Glomerular visceral epithelial cell (primary cell): ENCODE results near the gene PLSCR4.
A peak's percentile ranks its signal among the peaks of the same experiment; 100 is the strongest.

ENCODE experiments used
- DNase-seq: peaks from one replicate; pipeline ENCODE4 v3.0.0-alpha.2; 2016; ENCODE audit errors: extremely low spot score

Gene PLSCR4

DNA sequence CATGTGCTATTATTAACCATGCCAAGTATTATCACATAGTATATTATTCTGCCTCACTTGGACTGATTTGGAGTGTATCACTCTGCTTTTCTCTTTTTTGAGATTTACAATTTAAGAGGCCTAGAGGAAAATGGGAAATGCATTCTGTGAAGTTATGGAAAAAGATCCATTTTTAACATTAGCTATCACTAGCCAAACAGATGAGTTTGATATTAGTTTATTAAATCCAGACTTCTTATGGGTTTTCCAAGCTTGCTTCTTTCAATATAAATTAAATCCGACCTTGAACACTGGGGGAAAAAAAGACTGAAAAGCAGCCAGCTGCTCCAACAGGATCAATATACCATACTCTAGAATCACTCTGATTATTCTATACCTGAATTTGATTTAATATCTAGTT lies 59.9 kb downstream of the PLSCR4 start:
- no peak for DNase-seq

DNA sequence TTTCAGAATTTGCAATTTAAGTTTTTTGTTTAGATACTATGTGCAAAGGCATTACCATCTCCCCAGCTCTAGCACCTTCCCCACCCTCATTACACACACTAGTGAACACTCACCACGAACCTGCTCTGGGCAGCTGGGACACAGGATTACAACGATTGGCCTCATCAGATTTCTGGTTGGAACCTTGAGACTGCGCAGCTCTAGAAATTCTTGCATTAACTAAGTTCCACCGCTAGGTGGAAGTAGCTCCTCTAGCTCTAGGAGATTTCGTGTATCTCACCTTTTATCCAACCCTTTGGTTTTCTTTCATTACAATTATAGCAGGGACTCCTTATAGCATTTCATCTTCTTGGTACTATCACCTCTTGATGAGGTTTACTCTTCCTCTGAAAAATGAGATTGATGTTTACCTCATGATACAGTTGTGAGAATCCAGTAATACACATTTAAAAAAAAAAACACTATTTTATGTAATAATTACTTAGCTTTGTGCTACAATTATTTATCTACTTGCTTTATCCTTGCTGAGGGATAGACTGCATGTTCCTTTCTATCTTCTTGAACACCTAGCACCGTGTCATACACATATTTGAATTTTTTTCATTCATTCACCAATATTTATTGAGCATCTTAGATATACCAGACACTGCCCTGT lies 61.3 kb downstream of the PLSCR4 start:
- peak; percentile 57 for DNase-seq

DNA sequence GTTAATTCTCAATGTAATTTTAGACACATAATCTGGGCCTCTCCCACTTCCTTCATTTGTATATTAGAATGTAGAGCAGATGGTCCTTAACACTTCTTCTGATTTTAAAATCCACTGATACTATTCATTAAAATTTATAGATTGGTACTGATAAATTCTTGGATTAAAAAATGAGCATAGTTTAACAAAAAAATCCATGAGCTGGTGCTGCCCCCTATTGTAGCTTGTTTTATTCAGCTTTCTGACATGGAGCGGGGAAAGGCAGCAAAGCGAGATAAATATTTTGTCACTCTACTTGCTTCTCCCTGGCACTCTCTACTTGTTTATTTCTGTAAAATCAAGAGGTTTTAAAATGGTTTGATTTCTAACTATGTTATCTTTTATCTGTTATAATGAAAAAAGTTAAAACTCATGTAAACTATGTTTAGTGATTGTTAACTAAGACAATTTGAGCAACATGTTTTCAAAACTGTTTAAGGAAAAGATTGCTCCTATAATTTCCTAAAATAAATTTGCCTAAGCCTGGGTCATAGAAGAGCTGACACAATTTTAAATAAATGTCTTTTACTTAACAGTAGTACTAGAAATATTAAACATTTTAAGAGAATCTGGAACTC lies 63.5 kb downstream of the PLSCR4 start:
- peak; percentile 41 for DNase-seq

DNA sequence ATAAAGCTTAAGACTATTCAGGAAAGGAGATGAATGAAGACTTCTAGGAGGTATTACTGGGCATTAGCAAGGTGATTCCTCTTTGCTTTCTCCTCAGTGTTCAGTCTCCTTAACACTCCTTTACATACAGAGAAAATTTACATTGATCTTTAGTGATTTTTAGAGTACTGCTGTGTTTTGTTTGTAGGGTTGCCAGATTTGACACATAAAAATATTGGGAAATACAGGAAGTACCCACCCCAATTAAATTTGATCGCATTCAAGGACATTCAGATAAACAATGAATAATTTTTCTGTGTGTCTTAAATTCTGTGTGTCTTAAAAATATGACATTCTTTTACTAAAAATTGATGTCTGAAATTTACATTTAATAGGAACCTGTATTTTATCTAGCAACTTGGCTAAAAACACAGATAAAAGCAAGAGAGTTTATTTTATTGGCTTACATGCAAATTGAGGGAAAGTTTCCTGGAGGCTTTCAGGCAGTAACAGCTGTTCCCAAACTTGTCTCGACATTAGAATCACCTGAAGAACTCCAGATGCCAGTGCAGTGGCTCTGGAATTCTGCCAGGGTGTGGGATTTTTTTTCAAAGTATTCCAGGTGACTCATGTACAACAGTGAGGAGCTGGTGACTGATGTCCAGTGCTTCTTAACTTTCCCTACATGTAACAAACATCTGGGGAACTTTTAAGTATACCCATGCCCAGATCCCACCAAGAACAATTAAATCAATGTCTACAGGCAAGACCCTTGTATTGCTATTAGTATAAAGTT lies 66.5 kb downstream of the PLSCR4 start:
- DNase-seq = peak; percentile 66

DNA sequence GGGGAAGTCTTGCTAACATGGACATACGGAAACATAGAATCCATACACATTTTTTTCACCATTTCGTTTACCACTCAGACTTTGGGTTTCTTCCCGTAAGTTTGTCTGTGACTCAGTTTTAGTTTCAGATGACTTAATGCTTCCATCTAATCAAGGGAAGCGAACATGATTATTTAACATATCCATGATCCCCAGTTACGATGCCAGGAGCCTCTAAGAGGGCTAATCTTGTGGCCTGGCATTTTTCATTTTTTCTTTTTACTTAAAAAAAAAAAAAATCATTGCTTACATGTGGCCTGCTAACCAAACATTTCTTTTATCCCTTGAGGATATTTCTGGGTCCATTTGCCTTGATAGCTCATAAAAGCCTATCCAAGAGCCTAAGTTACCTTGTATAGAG lies 69.7 kb downstream of the PLSCR4 start:
- DNase-seq = no peak

DNA sequence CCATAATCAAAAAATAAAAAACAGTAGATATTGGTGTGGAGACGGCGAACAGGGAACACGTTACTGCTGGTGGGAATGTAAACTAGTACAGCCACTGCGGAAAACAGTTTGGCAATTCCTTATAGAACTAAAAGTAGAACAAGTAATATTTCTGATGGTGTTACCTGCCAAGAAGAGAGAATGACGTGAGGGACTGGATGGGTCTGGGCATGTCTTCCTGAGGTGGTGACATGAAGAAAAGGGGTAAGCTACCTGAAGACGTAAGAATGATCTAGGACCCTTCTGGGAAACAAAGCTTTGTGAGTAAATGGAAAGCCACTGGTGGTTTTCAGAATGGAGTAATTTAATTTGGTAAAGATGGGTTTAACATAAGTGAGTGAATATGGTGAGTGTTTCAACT lies 70.5 kb downstream of the PLSCR4 start:
- no peak for DNase-seq

DNA sequence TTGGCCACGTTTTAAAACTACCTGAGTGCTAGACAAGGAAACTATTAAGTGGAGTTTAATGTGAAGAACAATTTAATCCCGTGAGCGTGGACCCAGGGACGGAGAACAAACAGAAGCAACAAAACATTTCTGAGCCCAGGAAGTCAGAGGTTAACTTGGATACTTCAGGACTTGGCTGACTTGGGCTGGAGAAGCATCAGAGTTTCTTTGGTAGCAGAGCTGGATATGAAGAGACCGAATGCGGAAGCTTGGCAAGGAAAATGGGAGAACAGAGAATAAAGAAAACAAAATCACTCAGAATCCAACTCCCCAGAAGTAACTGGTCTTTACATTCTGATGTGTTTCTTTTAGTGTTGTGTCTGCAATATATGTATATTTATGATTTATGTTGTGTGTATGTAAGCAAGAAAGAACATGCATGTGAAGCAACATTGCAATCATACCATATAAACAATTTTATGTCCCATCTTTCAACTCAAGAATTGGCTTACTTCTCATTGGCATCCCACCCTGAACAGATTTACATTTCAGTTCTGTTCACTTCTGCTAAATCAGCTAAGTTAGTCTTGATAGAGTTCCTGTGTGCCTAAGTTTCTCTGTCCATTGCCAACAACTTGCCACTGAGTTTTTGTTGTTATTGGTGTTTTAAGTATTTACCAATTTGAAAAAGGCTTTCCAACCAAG lies 72.8 kb downstream of the PLSCR4 start:
- DNase-seq = no peak

DNA sequence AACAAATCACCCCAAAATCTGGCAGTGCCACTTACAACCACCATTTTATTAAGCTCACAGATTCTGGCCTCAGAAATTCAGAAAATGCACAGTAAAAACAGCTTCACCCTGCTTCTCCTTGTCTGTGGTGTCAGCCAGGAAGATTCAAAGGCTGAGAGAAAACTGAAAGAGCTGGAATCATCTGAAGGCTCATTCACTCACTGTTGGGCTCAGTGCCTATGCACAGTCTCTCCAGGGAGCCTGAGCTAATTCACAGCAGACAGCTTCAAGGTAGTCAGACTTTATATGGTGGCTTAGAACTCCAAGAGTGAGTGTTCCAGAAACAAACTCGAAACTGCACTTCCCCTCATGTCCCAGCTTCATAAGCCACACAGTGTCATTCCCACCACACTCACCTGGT lies 73.4 kb downstream of the PLSCR4 start:
- no peak for DNase-seq

DNA sequence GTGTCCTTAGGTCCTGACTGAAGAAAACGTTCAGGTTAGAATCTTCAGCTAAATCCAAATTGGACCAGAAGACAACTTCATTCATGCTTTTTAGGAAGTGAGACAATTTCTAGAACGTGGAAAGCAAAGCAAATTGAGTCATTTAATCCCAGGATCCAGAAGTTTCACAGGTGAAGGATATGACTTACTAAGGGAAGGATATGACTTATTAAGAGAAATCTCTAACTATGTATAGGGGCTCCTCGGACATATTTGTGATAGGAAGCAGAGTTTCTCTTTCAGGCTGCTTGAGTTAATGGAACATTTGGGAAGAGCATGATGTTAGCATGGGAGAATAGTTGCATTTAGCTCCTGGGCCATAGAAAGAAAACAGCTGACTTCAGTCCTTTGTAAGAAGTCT lies 73.8 kb downstream of the PLSCR4 start:
- no peak for DNase-seq

DNA sequence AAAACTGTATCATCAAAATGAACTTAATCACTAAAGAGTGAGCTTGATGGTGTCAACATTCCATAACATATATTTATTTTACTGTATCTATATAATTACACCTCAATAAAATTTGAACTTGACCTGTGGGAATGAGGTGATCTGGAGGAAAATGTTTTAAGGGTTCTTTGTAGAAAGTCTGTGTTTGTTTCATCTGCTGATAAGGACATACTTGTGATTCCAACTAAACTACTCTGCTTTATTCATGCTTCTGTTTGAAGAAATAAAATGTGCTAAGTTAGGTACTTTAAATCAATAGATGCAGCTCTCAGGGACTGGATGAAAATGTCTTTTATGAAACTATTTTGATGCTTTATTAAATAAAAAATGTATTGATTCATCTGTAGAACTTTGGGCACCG lies 78.3 kb downstream of the PLSCR4 start:
- no peak for DNase-seq

DNA sequence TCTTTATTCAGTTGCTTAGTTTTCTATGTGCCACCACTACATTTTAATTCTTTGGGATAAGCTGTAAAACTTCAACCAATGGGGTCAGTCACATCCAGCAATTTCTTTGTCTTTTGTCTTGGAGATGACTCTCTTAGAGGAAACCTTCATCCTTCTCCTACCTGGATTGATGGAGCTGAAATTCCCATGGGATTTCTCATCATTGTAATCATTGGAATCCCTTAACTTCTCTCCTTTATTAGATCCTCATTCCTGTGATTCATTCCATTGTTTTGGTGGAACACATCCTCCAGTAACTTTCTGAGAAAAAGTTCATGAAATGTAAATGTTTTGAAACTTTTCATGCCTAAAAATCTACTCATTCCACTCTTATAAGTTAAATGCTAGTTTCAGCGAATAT lies 80.3 kb downstream of the PLSCR4 start:
- no peak for DNase-seq

DNA sequence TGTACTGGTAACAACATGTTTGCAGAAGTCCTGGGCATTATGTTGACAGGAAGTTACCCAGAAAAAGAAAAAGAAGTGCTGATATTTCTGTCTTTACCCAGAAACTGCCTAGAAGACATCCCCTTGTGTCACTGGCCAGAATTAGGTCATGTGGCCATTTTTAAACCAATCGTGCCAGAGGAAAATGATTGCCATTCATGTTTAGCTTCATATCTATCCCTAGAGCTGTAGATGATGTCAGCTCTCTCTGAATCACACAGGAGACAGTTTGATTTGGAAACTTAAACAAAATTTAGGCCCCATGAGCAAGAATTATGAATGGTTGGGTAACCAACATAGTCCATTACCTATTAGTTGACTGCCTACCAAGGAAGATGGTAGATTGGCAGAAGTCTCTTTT lies 81.0 kb downstream of the PLSCR4 start:
- DNase-seq = no peak

DNA sequence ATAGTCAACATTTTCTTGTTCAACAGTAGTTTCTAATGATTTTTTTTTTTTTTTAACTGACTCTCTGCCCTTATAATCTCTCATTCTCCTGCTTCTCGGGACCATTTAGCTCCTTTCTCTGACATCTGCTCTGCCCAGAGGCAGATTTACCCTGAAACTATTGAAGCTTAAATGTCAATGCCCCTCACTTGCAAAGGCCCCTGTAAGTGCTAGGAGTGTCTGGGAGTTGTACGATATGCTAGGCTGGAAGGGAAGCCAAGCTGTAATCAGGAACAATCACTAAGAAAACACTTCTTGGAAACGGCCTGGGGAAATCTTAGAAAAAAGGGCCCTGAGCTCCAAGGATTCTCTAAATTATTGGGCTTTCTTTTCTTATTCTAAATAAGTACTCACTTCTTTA lies 84.1 kb downstream of the PLSCR4 start:
- no peak for DNase-seq

DNA sequence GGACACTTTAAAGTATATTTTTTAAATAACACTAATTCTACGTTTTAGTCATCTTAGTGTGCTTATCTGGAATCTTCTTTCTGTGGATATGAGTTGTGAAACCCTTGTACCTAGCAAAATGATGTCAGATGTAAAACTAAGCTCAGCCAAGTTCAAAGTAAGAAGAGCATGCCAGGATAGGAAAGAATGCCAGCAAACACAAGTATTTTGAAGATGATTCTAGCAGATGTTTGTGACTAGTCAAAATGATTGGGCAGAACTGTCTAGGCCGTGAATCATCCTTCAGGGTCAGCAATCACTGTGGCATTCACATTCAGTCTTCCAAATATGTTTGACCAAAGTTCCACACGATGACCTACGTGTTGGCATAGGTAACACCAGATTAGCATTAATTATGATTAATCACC lies 84.5 kb downstream of the PLSCR4 start:
- DNase-seq = peak; percentile 79

DNA sequence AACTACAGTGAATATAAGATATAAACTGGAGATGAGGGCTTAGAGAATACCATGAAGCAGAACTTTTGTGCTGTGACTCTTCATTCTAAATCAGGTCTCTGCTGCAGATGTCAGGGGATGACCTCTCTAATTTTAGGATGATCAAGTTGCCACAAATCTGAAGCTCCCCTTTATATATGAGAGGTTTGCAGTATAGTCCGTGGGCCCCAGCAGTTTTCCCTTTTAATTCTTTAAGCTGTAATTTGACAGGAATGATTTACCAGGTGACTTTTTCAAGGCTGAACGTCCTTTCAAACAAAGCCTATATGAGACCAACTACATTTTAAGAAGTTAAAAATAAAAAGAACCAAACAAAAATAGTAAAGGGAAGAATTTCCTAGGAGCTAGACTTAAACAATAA lies 85.0 kb downstream of the PLSCR4 start:
- DNase-seq = no peak

DNA sequence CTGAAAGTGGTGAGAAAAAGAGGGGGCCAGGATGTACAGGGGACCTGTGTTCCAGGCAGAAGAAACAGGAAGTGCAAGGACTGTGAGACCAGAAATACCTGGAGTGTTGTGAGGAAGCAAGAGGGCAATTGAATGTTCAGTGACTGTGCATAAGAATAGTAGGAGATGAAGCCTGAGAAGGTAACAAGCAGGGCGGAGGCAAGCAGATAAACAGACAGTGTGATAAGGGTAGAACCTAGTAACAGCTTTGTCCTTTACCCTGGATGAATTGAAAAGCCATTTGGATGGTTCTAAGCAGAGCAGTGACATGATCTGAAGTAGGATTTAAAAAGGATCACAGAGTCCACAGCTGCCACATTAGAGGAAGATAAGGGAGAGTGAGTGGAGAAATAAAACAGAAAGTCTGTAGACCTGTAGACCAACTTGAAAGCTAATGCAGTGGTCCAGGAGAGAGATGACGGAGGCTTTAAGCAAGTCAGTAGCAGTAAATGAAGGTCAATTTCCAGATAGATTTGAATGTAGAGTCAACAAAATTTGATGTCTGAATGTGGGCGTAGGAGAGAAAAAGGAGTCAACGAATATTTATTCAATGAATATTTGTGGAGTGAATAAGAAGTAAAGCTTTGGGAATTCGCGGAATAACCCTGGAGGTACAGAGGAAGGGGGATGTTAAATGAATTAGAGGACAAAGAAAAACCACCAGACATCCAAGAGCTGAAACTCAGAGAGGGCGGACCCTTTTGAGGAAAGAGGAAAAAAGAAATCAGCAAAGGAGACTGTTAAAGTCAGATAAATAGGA lies 85.7 kb downstream of the PLSCR4 start:
- no peak for DNase-seq

DNA sequence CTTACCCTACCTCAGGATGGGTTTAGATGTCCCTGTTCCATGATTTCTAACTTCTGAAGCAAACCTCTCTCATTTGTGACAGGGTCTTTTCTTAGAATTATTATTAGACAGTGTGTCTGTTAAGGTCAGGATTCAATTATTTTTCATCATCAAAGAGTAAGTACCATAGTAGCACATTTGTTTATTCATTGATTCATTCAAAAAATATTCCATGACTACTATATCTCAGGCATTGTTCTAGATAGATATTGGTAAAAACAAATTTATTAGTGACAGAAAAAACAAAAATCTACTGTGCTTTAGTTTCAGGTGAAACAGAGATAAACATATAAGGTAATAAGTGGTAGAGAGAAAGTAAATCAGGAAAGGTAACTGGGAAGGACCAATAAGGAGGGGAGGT lies 86.4 kb downstream of the PLSCR4 start:
- DNase-seq = no peak

DNA sequence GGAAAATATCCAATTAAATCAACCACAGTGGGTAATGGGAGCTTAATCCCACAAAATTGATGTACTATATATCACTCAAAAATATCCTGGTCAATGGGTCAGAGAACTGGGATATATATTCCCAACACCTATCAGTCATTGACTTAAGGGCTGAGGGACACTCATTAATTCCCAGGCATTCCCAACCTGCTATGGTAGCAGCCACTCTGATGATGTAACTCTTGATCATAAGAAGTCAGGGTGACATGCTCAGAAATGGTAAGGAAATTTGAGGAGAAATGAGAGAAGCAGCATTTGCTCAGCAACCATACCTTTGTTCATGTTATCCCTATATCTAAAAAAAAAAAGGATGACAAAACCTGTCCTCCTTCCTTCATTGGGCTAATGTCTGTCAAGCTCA lies 86.8 kb downstream of the PLSCR4 start:
- DNase-seq = no peak

DNA sequence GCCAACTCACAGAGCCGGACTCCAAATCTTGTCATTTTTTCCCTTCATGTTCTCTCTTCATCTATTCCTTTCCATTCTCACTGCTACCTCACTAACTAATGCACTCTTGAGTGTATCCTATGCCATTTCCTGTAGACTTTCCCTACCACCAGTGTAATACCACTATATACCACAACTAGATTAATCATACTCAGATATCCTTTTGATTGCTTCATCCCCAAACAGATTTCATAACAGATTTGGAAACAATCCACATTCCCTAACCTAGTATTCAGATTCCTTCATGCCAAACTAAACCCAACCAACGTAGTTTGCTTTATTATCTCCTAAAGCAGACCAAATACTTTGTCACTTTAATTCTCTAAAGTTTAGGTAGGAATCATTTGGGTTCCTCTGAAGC lies 87.3 kb downstream of the PLSCR4 start:
- DNase-seq = peak; percentile 74

DNA sequence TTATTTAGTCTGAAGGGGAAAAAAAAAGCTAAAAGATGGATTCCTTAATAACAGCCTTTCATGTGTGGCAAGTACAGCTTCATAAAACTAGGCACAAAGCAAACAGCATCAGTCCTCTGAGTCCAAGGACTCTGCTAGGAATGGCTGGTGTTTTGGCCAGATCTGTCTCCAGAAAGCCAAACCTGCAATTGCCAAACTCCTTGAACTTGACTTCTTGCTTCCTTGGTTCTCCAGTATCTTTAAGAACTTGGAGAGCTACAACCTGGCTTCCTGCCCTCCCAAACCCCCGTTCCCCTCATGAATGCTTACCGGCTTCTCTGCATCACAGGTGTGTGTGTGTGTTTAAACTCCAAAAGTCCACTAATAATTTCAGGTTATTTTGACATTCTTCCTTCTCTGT lies 88.3 kb downstream of the PLSCR4 start:
- no peak for DNase-seq

DNA sequence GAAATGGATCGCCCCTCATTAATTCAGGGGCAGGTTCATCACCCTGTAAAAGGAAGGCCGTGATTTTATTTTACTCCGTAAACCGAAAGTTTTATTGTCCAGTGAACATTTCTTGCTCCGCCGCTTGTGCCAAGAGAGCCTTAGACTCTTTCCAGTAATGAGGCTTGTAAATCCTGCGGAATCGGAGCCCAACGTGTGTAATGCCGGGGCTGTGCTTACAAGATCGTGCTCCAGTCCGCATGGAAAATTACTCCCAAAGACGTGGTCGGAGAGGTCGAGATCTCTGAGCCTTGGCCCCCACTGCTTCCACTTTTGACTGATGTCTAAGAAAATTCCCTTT lies 89.3 kb downstream of the PLSCR4 start:
- DNase-seq = no peak
